ENCODE measurements around the gene NUP210L. TPM values are rescaled to one million over a fixed set of nuclear protein-coding genes. Genes with fewer than 3 reads are reported as not detected.
A peak's percentile ranks its signal among the peaks of the same experiment; 100 is the strongest.

NUP210L gene
- total and polyA plus RNA-seq, 2 of the 13 experiments (the other 11 are each of a cell fraction or from before 2014, with no cell fraction given), result not detected

DNA sequence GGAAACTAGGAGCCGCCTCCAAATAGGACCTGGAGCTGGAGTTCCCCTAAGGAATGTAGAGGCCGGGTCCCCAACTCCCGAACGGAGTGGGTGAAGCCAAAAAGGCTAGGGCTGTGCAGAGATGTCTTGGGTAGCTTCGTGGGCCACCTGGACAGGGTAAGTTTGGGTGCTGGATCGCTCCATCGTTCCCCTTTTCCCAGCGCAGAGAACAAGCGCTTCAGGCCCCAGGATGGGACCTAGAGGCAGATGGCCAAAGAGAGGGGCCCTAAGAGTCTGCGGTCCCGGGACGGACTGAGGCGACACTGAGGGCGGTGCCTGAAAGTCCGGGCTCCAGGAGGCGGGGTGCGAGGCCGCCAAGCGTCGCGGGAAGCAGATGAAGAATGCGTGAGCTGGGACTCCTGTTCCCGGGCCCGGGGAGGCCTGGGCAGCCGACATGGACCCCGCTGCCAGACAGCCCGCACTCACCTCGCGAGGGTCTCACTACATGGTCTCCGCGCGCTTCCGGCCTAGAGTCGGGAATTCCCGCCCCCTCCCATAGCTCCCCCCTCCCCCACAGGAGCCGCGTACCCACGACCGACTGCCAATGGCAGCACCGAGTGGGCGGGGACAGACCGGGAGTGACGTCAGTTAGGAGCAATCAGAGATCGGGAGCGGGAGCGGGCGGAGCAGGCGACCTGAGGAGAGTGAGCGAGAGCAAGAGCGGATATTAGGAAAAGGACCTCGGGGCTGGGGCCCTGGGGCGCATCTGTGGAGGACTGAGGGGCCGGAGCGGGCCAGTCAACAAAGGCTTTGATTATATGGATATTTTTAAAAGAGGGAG, 191.6 kb downstream of the NUP210L start, which contains the start of gene SLC39A1 (continued):
- TF ChIP-seq, protein P1, sequence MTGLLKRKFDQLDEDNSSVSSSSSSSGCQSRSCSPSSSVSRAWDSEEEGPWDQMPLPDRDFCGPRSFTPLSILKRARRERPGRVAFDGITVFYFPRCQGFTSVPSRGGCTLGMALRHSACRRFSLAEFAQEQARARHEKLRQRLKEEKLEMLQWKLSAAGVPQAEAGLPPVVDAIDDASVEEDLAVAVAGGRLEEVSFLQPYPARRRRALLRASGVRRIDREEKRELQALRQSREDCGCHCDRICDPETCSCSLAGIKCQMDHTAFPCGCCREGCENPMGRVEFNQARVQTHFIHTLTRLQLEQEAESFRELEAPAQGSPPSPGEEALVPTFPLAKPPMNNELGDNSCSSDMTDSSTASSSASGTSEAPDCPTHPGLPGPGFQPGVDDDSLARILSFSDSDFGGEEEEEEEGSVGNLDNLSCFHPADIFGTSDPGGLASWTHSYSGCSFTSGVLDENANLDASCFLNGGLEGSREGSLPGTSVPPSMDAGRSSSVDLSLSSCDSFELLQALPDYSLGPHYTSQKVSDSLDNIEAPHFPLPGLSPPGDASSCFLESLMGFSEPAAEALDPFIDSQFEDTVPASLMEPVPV (CRISPR knock-in tag; IDR thresholded peaks at IDR 0.05), result no peak
- TF ChIP-seq GABPA (IDR thresholded peaks at IDR 0.05; ENCODE audit: low read depth, low read length), result peak; percentile 56
- peak; percentile 82 for TF ChIP-seq GABPA (CRISPR knock-in tag; IDR thresholded peaks at IDR 0.05; ENCODE audit: low read depth)
- TF ChIP-seq ZNF317 (CRISPR knock-in tag; IDR thresholded peaks at IDR 0.05), result peak; percentile 28; the same call in 1 of the 2 replicates
- TF ChIP-seq, protein P2, sequence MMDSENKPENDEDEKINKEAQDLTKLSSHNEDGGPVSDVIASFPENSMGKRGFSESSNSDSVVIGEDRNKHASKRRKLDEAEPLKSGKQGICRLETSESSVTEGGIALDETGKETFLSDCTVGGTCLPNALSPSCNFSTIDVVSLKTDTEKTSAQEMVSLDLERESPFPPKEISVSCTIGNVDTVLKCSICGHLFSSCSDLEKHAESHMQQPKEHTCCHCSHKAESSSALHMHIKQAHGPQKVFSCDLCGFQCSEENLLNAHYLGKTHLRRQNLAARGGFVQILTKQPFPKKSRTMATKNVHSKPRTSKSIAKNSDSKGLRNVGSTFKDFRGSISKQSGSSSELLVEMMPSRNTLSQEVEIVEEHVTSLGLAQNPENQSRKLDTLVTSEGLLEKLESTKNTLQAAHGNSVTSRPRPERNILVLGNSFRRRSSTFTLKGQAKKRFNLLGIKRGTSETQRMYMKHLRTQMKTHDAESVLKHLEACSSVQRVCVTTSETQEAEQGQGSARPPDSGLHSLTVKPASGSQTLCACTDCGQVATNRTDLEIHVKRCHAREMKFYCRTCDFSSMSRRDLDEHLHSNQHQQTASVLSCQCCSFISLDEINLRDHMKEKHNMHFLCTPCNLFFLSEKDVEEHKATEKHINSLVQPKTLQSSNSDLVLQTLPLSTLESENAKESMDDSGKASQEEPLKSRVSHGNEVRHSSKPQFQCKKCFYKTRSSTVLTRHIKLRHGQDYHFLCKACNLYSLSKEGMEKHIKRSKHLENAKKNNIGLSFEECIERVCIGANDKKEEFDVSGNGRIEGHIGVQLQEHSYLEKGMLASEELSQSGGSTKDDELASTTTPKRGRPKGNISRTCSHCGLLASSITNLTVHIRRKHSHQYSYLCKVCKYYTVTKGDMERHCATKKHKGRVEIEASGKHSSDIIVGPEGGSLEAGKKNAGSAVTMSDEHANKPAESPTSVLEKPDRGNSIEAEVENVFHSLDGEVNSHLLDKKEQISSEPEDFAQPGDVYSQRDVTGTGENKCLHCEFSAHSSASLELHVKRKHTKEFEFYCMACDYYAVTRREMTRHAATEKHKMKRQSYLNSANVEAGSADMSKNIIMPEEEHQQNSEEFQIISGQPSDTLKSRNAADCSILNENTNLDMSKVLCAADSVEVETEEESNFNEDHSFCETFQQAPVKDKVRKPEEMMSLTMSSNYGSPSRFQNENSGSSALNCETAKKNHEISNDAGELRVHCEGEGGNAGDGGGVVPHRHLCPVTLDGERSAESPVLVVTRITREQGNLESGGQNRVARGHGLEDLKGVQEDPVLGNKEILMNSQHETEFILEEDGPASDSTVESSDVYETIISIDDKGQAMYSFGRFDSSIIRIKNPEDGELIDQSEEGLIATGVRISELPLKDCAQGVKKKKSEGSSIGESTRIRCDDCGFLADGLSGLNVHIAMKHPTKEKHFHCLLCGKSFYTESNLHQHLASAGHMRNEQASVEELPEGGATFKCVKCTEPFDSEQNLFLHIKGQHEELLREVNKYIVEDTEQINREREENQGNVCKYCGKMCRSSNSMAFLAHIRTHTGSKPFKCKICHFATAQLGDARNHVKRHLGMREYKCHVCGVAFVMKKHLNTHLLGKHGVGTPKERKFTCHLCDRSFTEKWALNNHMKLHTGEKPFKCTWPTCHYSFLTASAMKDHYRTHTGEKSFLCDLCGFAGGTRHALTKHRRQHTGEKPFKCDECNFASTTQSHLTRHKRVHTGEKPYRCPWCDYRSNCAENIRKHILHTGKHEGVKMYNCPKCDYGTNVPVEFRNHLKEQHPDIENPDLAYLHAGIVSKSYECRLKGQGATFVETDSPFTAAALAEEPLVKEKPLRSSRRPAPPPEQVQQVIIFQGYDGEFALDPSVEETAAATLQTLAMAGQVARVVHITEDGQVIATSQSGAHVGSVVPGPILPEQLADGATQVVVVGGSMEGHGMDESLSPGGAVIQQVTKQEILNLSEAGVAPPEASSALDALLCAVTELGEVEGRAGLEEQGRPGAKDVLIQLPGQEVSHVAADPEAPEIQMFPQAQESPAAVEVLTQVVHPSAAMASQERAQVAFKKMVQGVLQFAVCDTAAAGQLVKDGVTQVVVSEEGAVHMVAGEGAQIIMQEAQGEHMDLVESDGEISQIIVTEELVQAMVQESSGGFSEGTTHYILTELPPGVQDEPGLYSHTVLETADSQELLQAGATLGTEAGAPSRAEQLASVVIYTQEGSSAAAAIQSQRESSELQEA (CRISPR knock-in tag; IDR thresholded peaks at IDR 0.05; ENCODE audit: not compliant biosample characterization), result peak; percentile 45
- TF ChIP-seq HOXA5 (CRISPR knock-in tag; IDR thresholded peaks at IDR 0.05), result peak; percentile 25; the same call in 1 of the 2 replicates
- 0 out of 2 replicates have a peak, but pooled peaks have one; percentile 1 for TF ChIP-seq DNMT1 (CRISPR knock-in tag; IDR thresholded peaks at IDR 0.05)
- no peak for TF ChIP-seq ZEB1 (IDR thresholded peaks at IDR 0.05; ENCODE audit: insufficient replicate concordance, low read depth)
- TF ChIP-seq SP5 (CRISPR knock-in tag; IDR thresholded peaks at IDR 0.05; ENCODE audit: borderline replicate concordance, low read depth), result peak; percentile 86; the same call in 1 of the 2 replicates
- no peak for TF ChIP-seq ZNF713 (CRISPR knock-in tag; IDR thresholded peaks at IDR 0.05)
- TF ChIP-seq ZFX (CRISPR knock-in tag; IDR thresholded peaks at IDR 0.05; ENCODE audit: low read depth), result peak; percentile 86
- TF ChIP-seq ZNF850 (CRISPR knock-in tag; conservative IDR thresholded peaks at IDR 0.05), result no peak
- TF ChIP-seq, protein P3, sequence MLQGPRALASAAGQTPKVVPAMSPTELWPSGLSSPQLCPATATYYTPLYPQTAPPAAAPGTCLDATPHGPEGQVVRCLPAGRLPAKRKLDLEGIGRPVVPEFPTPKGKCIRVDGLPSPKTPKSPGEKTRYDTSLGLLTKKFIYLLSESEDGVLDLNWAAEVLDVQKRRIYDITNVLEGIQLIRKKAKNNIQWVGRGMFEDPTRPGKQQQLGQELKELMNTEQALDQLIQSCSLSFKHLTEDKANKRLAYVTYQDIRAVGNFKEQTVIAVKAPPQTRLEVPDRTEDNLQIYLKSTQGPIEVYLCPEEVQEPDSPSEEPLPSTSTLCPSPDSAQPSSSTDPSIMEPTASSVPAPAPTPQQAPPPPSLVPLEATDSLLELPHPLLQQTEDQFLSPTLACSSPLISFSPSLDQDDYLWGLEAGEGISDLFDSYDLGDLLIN (CRISPR knock-in tag; IDR thresholded peaks at IDR 0.05; ENCODE audit: borderline replicate concordance), result no peak
- TF ChIP-seq MAF1 (CRISPR knock-in tag; IDR thresholded peaks at IDR 0.05; ENCODE audit: borderline replicate concordance), result 0 out of 2 replicates have a peak, but pooled peaks have one; percentile 59
- TF ChIP-seq SIN3B (IDR thresholded peaks at IDR 0.05; ENCODE audit: low read length), result no peak
- TF ChIP-seq PHF20 (CRISPR knock-in tag; IDR thresholded peaks at IDR 0.05), result peak; percentile 52
- TF ChIP-seq, protein P4, sequence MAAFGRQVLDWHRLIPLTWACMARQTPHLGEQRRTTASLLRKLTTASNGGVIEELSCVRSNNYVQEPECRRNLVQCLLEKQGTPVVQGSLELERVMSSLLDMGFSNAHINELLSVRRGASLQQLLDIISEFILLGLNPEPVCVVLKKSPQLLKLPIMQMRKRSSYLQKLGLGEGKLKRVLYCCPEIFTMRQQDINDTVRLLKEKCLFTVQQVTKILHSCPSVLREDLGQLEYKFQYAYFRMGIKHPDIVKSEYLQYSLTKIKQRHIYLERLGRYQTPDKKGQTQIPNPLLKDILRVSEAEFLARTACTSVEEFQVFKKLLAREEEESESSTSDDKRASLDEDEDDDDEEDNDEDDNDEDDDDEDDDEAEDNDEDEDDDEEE (CRISPR knock-in tag; IDR thresholded peaks at IDR 0.05), result peak; percentile 74; the same call in 1 of the 2 replicates

Data from HepG2 (cell line).